ENCODE results near the gene FADS1. TPM values are rescaled to one million over a fixed set of nuclear protein-coding genes. Genes with fewer than 3 reads are reported as not detected.

The FADS1 gene
- total and polyA plus RNA-seq, 7 donors, result 8.6 to 93.2 (median 17.2) TPM

DNA sequence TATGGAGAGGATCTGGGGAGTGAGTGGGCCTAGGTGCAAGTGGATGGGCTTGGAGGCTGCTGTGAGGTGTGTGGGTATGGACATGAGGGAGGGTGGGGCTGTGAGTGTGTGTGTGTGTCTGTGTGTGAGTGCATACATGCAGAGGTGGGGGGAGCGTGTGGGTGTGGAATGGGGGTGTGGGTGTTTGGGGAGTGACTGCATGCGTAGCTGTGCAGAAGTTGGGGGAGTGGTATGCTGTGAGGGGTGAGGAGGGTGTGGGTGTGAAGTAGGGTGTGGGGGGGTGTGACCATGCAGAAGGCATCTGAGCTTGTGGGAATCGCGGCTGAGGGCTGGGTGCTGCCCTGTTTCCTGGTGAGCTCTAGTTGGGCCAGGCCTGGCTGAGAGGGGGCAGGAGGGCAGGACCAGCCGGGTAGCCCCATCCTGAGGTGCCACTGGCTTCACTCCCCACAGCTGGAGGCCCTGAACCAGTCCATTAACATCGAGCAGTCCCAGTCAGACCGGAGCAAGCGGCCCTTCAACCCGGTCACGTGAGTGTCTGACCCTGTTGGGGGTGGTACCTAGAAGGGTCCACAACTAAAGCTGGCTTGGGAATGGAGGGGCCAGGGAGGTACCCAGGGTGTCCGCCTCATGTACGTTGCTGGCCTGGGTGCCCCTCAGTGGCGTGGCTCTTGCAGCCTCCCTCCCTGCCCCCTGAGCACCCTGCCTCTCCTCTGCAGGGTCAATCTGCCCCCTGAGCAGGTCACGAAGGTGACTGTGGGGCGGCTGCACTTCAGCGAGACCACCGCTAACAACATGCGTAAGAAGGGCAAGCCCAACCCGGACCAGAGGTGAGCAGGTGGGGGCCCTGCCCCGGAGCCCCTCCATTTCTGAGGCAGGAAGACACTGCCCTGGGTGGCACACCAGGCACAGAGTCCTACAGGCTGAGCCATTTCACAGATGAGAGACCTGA lies 40.9 kb downstream of the FADS1 start:
- no peaks in the 10 kb centered on the region for H3K9me3 ChIP-seq
- ATAC-seq, result no peak
- no peak for DNase-seq
- 82 to 86% (median 83%) methylated on average over 18 to 20 of the region's 20 CpGs for WGBS, 3 donors
- intact Hi-C loops (cut with DNase I), result no loop called here
- no peaks in the 10 kb centered on the region for H3K27me3 ChIP-seq (ENCODE audit: insufficient read depth in 3 of 3, low read length in 2 of 3)
- no peak overlapping the region for H3K27ac ChIP-seq
- no peaks in the 10 kb centered on the region for H3K36me3 ChIP-seq (ENCODE audit: insufficient read depth in 1 of 2, low read depth in 1 of 2)
- H3K4me3 ChIP-seq, result no peak overlapping the region
- TF ChIP-seq, protein P1, sequence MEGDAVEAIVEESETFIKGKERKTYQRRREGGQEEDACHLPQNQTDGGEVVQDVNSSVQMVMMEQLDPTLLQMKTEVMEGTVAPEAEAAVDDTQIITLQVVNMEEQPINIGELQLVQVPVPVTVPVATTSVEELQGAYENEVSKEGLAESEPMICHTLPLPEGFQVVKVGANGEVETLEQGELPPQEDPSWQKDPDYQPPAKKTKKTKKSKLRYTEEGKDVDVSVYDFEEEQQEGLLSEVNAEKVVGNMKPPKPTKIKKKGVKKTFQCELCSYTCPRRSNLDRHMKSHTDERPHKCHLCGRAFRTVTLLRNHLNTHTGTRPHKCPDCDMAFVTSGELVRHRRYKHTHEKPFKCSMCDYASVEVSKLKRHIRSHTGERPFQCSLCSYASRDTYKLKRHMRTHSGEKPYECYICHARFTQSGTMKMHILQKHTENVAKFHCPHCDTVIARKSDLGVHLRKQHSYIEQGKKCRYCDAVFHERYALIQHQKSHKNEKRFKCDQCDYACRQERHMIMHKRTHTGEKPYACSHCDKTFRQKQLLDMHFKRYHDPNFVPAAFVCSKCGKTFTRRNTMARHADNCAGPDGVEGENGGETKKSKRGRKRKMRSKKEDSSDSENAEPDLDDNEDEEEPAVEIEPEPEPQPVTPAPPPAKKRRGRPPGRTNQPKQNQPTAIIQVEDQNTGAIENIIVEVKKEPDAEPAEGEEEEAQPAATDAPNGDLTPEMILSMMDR (IDR thresholded peaks at IDR 0.05), result no peak
- peaks cover 3% of the 10 kb centered on the region for H3K4me1 ChIP-seq

DNA sequence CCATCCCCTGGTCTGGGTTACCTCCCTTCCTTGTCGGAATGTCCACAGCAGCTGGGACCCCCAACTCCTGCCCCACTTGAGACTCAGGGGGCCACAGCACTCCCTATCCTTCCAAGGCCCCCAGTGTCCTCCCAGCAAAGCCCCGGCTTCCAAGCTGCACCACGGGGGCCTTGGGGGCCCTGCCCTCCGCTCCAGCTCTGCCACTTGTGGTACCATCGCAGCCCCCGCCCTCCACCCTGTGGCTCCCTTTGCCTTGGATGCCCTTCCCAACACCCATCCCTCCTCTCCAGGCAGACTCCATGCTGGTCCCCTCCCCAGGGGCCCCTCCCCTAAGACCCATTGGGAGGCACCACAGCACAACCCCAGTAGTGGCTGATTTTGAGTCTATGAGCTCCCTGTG lies 41.7 kb downstream of the FADS1 start:
- WGBS, 3 donors, result 93 to 96% (median 96%) methylated on average over 6 of the region's 6 CpGs
- TF ChIP-seq, protein P1 (IDR thresholded peaks at IDR 0.05), result no peak
- H3K27me3 ChIP-seq (ENCODE audit: insufficient read depth in 3 of 3, low read length in 2 of 3), result no peaks in the 10 kb centered on the region
- H3K4me3 ChIP-seq, result no peak overlapping the region
- no peak for ATAC-seq
- H3K36me3 ChIP-seq (ENCODE audit: insufficient read depth in 1 of 2, low read depth in 1 of 2), result no peaks in the 10 kb centered on the region
- peaks cover 3% of the 10 kb centered on the region for H3K4me1 ChIP-seq
- DNase-seq, result no peak
- H3K9me3 ChIP-seq, result no peaks in the 10 kb centered on the region
- intact Hi-C loops (cut with DNase I), result no loop called here
- no peak overlapping the region for H3K27ac ChIP-seq

DNA sequence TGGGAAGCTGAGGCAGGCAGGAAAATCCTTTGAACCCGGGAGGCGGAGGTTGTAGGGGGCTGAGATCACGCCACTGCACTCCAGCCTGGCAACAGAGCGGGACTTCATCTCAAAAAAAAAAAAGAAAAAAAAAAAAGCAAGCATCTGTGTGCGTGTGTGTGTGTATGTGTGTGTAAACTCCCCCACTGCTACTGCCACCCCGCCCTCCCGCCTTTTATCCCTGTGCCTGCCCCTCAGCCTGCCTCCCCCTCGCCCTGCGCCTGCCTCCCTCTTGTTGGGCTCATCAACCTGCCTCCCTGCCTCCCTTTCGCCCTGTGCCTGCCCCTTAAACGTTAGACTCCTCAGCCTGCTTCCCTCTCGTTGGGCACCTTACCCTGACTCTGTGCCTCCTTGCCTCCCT lies 42.4 kb downstream of the FADS1 start:
- Histone ChIP-seq H3K4me1 (peaks cover 3% of the 10 kb centered on the region), H3K9me3 (no peaks in the 10 kb centered on the region), H3K36me3 (ENCODE audit: insufficient read depth in 1 of 2, low read depth in 1 of 2) (no peaks in the 10 kb centered on the region), H3K27ac (no peak overlapping the region), H3K4me3 (no peak overlapping the region), H3K27me3 (ENCODE audit: insufficient read depth in 3 of 3, low read length in 2 of 3) (no peaks in the 10 kb centered on the region)
- intact Hi-C loops (cut with DNase I), result no loop called here
- no peak for ATAC-seq
- no peak for DNase-seq
- TF ChIP-seq, protein P1 (IDR thresholded peaks at IDR 0.05), result no peak
- 77 to 84% (median 80%) methylated on average over 11 to 12 of the region's 12 CpGs for WGBS, 3 donors

DNA sequence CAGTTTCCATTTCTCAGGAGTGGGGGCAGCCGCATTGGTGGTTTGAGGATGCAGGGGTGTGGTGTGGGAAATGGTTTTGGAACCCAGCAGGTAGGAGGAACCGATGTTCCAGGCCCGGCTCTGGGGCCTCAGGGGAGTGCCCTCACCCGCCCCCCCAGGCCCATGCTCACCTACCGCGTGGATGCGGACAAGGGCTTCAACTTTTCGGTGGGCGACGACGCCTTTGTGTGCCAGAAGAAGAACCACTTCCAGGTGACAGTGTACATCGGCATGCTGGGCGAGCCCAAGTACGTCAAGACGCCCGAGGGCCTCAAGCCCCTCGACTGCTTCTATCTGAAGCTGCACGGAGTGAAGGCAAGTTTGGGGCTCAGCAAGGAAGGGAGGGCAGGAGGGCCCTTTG lies 43.0 kb downstream of the FADS1 start:
- 83 to 86% (median 85%) methylated on average over 15 to 18 of the region's 18 CpGs for WGBS, 3 donors
- Histone ChIP-seq H3K27ac (no peak overlapping the region), H3K27me3 (ENCODE audit: insufficient read depth in 3 of 3, low read length in 2 of 3) (no peaks in the 10 kb centered on the region), H3K36me3 (ENCODE audit: insufficient read depth in 1 of 2, low read depth in 1 of 2) (no peaks in the 10 kb centered on the region), H3K4me3 (no peak overlapping the region), H3K9me3 (no peaks in the 10 kb centered on the region), H3K4me1 (peaks cover 3% of the 10 kb centered on the region)
- no peak for DNase-seq
- ATAC-seq, result no peak
- TF ChIP-seq, protein P1 (IDR thresholded peaks at IDR 0.05), result no peak
- intact Hi-C loops (cut with DNase I), result no loop called here

Data from psoas muscle (tissue), 8 donors.